ENCODE results near the gene EIF2AK3.
"Not testable (repeated sequence)": the region's sequence is repeated elsewhere in the genome, so short reads cannot be mapped to it uniquely, and the experiment has no call there.

The EIF2AK3 gene

DNA sequence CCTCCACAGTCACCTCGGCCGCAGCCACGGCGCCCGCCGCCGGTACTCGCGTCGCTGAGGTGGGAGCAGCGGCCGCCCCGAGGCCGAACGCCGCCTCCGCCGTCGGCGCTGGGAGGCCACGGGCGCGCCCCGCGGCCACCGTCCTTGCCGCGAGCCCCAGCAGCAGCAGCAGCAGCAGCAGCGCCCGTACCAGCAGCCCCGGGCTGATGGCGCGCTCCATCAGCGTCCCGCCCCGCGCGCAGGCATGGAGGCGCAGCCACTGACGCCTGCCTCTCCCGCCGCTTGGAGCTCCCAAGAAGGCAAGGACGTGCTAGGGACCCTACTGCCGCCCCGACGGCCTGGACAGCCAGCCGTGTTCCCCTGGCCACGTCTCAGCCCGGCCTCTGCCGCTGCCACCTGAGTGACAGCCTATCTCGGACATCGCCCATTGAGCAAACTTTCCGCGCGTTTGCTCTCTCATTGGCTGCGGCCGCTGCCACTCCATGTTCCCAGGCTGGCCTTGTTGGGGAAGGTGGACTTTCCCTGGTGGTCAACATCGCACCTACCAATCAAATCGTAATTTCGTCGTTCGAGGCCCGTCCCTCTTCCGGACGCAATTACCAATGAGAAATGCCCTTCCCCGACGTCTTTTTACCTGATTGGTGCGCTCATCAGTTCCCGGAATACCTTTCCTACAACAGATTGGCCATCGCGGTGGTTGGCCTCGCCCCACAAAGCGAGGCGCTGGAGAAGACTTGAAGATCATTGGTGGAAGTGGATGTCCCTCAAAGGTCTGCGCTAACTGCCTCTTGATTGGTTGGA, at the start of gene EIF2AK3:
Gene EIF2AK3 (minus strand): TSS at position 410 of the 801 bp plus-strand sequence. CDS start 190 bp downstream, at position 220.
- peak; percentile 82 for DNase-seq (ENCODE audit: low read depth)

- DNase-seq (ENCODE audit: low read depth) = no peak
Measured at GRCh38 chr2:88673363-88673762, 46.1 kb upstream of the EIF2AK3 start.

DNA sequence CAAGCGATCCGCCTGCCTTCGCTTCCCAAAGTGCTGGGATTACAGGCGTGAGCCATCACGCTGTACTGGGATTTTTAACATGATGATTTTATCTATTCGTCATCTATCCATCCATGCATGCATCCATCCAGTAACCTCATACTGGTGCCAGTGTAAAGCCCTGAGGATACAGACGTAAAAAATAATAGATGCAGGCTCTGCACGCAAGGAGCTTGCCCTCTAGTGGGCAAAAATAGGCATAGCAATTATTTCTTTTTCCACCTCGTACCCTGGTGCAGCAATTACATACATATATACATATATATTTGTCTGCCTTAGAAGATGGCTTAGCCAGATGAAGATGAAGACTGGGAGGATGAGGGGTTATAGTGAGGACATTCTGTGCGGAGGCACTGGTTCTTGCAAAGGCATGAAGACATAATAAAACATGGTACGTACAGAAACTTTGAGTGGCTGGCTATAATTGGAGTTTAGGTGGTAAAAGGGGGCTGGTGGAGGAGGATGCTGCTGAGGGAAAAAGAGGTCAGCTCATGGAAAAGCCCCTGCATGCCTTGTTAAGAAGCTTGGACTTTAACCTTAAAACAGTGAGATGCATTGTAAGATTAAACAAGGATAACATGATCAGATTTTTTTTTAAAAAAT, 44.6 kb upstream of the EIF2AK3 start:
- DNase-seq (ENCODE audit: low read depth) = no peak

GRCh38 chr2:88669482-88670214, 42.4 kb upstream of the EIF2AK3 start:
- DNase-seq (ENCODE audit: low read depth) = no peak

GRCh38 chr2:88668862-88669261, 41.6 kb upstream of the EIF2AK3 start:
- DNase-seq (ENCODE audit: low read depth) = no peak

GRCh38 chr2:88667219-88667618, 40.0 kb upstream of the EIF2AK3 start:
- DNase-seq (ENCODE audit: low read depth) = no peak

DNA sequence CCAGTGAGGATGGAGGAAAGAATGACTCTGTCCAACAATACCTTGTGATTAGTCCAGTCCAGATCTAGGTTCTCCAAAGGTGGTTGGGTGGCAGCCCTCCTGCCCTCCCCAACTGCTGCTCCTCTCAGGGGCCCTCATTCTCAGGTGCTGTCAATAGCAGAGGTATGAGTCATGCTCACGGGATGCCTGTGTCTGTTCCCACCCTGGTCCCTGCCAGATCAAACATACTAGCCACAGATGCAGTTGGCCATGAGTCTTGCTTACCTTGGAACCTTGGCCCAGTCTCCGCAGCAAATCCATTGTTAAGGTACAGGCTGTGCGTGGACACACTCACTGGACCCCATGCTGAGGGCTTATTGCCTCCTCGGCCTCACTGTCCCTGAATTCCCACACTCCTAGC, 39.3 kb upstream of the EIF2AK3 start:
- DNase-seq (ENCODE audit: low read depth) = no peak

GRCh38 chr2:88660622-88661021, 33.4 kb upstream of the EIF2AK3 start:
- no peak for DNase-seq (ENCODE audit: low read depth)

DNA sequence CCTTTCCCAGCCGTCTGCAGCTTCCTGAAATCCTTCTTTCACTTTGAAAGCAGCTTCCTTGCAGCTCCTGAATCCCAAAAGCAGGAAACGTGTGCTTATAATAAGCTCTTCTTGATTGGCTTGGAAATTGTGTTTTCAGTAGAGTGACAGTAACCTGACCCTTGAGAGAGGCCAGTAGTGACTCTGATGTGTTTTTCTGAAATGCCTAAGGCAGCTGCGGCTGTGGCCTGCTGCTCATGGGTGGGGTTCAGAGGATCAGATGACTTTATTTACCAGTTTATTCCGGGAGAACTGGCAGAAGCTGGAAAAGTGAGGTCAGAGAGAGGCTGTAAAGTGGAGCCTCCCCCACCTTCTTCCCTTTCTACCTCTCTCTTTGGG, 32.3 kb upstream of the EIF2AK3 start:
- DNase-seq (ENCODE audit: low read depth) = no peak

DNA sequence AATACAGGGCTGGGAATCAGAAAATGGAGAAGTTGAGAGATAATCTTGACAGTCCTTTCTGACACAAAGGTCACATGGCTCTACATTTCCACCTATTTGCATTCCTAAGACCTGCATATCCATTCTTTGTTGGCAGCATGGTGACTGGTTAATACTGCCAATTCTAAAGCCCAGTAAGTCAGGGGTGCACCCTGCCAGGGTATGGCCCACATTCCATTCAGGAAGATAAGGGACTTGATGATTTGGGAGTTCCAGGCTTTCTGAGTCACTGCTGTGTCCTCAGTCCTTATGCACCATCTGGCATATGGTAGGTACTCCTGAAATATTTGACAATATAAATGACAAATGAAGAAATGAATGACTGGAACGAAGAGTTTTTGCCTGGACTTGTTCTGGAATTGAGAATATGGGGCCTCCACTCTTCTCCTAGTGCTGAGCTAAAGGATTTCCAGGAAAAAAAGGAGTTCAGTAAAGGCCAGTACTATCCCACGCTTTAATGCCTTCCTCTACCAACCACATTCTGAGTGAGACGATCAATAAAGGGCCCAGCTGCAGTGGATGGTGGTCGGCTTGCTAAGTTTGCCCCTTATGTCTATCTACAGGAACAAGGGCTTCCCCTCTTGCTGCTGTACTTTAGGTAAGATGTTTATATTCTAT, 31.7 kb upstream of the EIF2AK3 start:
- DNase-seq (ENCODE audit: low read depth) = no peak

GRCh38 chr2:88658326-88658725, 31.1 kb upstream of the EIF2AK3 start:
- DNase-seq (ENCODE audit: low read depth) = no peak

DNA sequence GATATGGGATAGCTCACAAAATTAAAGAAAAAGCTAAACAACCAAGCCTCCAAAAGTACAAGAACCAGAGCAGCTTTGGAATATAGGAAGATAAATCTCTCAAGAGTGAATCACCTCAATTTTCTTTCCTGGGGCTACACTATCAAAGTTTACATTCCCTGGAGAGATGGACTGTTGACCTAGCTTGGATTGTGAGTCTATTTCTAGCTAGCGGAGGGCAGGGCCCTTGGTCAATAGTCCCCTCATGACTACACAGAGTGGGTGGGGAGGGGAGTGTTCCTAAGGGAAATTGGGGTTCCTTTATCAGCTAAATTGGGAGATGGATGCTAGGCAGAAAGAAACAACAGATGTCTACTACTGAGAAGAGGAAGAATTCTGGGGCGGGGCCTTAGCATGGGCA, 29.9 kb upstream of the EIF2AK3 start:
- DNase-seq (ENCODE audit: low read depth) = no peak

DNA sequence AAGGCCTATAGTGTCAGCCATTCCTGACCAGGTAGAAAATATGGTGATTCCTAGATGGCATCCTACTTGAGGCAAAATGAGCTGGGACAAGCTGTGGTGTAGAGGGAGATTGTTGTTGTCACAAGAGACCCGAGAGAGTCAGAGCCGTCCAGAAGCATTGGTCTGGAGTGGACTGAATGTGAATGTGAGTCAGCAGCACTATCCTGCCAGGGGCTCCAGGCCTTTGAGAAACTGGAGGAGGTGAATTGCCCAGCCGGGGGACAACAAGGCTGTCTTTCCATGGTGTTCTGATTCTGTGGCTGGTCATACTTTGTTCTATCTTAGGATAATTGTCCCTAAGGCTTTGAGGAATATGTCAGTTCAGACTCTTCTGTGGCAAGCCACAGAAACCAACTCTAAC, 29.4 kb upstream of the EIF2AK3 start:
- no peak for DNase-seq (ENCODE audit: low read depth)

DNA sequence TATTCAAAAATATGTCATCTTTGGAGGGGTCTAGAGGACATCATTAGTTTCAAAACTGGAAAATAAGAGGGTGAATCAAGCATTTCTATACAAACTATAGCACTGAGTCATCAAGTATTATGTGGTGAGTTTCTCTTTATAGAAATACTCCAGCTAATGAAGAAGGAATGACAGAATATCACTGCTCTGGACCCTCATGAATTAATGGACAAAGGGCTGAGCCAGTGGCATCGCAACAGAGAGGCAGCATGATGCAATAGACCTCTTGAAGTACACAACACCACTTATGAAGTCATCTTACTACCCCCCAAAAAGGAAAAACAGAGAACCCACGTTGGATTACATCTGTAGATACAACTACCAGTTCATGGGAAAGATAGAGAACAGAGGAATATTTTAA, 27.4 kb upstream of the EIF2AK3 start:
- no peak for DNase-seq (ENCODE audit: low read depth)

- no peak for DNase-seq (ENCODE audit: low read depth)
Measured at GRCh38 chr2:88651646-88652045, 24.4 kb upstream of the EIF2AK3 start.

GRCh38 chr2:88645291-88645882, 18.1 kb upstream of the EIF2AK3 start:
- DNase-seq (ENCODE audit: low read depth) = not testable (repeated sequence)

GRCh38 chr2:88642278-88642677, 15.0 kb upstream of the EIF2AK3 start:
- no peak for DNase-seq (ENCODE audit: low read depth)

- DNase-seq (ENCODE audit: low read depth) = no peak
Measured at GRCh38 chr2:88641330-88641729, 14.1 kb upstream of the EIF2AK3 start.

DNA sequence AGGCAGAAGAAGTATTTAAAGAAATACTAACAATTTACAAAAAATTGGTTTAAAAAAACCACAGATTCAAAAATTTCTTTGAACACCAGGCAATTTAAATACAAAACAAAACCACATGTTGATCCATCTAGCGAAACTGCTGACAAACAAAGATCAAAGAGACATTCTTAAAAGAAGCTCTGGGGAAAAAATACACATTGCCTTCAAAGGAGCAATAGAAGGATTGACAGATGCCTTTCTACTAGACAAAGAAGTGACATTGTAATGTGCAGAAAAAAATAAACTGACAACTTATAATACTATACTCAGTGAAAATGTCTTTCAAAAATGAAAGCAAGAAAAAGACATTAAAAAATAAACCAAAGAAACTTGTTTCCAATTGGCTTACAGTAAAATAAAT, 12.6 kb upstream of the EIF2AK3 start:
- DNase-seq (ENCODE audit: low read depth) = no peak

DNA sequence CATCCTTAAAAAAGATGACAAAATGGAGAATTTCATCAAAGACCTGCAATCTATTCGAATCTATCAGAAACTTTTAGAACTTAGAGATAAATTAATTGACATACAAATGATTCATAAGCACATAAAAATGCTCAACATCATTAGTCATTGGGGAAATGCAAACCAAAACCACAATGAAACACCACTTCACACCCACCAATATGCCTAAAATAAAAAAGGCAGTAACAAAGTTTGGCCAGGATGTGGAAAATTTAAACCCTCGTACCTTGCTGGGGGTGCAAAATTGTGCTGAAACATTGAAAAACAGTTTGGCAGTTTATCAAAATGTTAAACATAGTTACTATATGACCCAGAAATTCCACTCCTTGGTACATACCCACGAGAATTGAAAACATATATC, 11.5 kb upstream of the EIF2AK3 start:
- no peak for DNase-seq (ENCODE audit: low read depth)

DNA sequence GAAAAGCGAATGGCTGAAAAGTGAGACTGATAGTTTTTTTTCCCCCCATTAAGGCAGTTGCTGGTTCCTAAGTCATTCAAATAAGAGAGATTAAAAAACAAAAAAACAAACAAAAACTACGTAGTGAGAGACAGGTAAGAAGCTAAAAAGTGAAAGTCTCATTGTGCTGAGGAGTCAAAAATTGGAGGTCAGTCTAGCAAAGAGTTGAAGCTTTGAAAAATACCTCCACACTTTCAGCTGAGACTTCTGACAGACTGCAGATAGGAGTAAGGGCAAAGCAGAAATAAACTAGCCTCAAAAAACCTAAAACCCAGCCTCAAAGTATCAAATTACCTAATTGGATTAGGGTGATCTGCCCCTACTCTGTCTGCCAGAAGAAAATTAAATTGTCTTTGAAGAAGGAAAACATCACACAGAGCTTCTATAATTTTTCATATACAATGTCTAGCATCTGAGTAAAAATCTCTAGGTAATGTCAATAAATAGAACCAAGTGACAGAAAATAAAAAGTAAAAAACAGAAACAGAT, 10.9 kb upstream of the EIF2AK3 start:
- no peak for DNase-seq (ENCODE audit: low read depth)

GRCh38 chr2:88637464-88637863, 10.2 kb upstream of the EIF2AK3 start:
- no peak for DNase-seq (ENCODE audit: low read depth)

Measured in activated T-cell treated with anti-CD3 and anti-CD28 coated beads for 1 hour (primary cell).